ENCODE results near the gene REN. TPM values are rescaled to one million over a fixed set of nuclear protein-coding genes. Genes with fewer than 3 reads are reported as not detected.

Gene REN
- not detected for total RNA-seq
- polyA plus RNA-seq = not detected
- long read RNA-seq, donor 1 = 0 reads
- long read RNA-seq, donor 2, partial matches to known transcripts = 0 of 1 reads
- long read RNA-seq, donor 2, other reads (novel, unspliced or antisense) = 1 of 1 reads
- long read RNA-seq, donor 3 = 0 reads

DNA sequence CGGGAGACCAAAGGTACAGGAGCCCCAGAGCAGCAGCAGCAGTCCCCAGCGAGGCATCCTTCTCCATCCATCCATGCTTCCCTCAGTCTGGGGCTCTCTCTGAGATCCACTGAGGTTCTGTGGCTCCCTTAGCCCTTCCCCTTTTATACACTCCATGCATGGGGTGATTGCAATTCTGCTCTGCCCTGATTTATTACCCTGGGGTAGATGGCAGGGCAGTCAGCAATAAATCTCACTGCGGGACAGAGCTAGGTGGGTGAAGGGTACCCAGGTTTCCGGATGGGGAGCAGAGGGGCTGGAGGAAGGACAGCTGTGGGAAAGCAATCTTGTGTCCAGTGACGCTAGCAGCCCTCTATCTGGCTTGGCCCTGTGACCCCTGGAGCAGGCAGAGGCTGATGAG, at the start of gene REN:
REN (minus strand) TSS at position 119 of the 400 bp plus-strand sequence; CDS start at position 75, 44 bp downstream.
- 65 to 76% (median 74%) methylated on average over 5 of the region's 5 CpGs for WGBS, 4 donors
- peaks cover 0 to 23% (median 14%) of the 10 kb centered on the region in 12 donors for H3K9me3 ChIP-seq
- ATAC-seq (no peak), DNase-seq (no peak)
- peaks cover 0 to 8% (median 0%) of the 10 kb centered on the region in 9 donors for H3K27me3 ChIP-seq
- no peak within 1 kb of the TSS for H3K4me3 ChIP-seq
- TF ChIP-seq, protein P1, sequence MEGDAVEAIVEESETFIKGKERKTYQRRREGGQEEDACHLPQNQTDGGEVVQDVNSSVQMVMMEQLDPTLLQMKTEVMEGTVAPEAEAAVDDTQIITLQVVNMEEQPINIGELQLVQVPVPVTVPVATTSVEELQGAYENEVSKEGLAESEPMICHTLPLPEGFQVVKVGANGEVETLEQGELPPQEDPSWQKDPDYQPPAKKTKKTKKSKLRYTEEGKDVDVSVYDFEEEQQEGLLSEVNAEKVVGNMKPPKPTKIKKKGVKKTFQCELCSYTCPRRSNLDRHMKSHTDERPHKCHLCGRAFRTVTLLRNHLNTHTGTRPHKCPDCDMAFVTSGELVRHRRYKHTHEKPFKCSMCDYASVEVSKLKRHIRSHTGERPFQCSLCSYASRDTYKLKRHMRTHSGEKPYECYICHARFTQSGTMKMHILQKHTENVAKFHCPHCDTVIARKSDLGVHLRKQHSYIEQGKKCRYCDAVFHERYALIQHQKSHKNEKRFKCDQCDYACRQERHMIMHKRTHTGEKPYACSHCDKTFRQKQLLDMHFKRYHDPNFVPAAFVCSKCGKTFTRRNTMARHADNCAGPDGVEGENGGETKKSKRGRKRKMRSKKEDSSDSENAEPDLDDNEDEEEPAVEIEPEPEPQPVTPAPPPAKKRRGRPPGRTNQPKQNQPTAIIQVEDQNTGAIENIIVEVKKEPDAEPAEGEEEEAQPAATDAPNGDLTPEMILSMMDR (IDR thresholded peaks at IDR 0.05) = no peak
- TF ChIP-seq POLR2A (IDR thresholded peaks at IDR 0.05) = no peak
- H3K27ac ChIP-seq = no peak within 1 kb of the TSS
- intact Hi-C loops (cut with DNase I) = loop anchor here in 3 of 10 donors (10.0 kb wide), 2 partner anchors 229 to 339 kb away; no protein-coding TSS in a partner anchor
- H3K36me3 ChIP-seq = no peaks in the 10 kb centered on the region
- no peaks in the 10 kb centered on the region for H3K4me1 ChIP-seq

DNA sequence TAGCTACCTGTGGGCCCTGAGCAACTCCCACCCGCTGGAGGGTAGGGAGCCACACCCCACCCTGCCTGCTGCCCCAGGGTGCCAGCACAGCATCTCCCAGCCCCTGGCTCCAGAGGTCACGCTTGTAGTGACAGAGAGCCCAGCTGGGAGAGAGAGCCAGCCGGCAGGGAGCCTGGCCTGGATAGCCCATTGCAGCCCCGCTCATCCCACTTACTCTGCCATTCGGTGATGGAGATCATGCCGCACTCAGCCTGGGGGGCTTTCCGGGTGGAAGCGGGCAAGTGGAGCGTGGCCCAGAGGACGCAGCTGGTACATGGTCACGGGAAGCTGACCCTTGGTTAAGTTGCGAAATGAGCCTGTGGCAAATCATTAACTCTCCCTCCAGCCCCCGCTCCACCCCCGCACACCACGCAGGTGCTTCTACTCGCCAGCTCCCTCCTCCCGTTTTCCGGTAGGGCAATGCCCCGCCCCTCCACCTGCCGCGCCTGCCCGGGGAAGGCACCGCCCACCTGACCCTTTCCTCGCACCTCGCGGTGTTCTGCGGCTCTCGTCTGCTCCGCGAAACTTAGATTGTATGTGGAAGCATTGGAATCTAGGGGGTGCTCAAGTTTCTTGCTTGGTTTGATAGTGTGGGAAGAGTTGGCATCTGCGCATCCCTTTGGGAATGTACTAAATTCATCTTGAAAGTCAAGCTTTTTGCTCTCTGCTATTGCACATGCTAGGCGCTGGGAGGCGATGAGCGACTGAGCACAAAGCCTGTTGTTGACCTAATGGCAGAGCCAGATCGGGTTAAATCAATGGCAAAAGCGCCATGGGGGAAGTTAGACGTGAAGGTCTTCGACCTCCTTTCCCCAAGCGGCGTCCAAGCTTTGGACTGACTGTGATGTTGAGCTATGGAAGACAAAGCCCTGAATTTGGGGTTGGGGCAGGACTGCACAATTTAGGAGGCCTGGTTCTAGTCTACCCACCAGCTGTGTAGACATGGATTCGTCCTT, 47.8 kb upstream of the REN start, which contains the start of gene GOLT1A:
GOLT1A (minus strand) TSS at position 321 of the 995 bp plus-strand sequence; CDS start at position 239, 82 bp downstream.
- Histone ChIP-seq H3K4me3 (peak within 1 kb of the TSS in 9 of 12 donors; percentile 9 to 40 (median 23)), H3K27ac (no peak within 1 kb of the TSS), H3K9me3 (no peaks in the 10 kb centered on the region), H3K27me3 (peaks cover 0 to 8% (median 0%) of the 10 kb centered on the region in 9 donors), H3K36me3 (no peaks in the 10 kb centered on the region), H3K4me1 (peaks cover 0 to 11% (median 8%) of the 10 kb centered on the region in 12 donors)
- DNase-seq (peak; percentile 49 to 74 (median 56)), ATAC-seq (peak; percentile 49 to 85 (median 76))
- WGBS, 4 donors = 12 to 22% (median 13%) methylated on average over 26 to 41 of the region's 41 CpGs
- intact Hi-C loops (cut with DNase I) = loop anchor here (1.0 to 5.0 kb wide), 3 partner anchors 148 to 149 kb away; no protein-coding TSS in a partner anchor
- no peak for TF ChIP-seq POLR2A (IDR thresholded peaks at IDR 0.05)
- TF ChIP-seq, protein P1 (IDR thresholded peaks at IDR 0.05) = peak; percentile 47 to 84 (median 72)

DNA sequence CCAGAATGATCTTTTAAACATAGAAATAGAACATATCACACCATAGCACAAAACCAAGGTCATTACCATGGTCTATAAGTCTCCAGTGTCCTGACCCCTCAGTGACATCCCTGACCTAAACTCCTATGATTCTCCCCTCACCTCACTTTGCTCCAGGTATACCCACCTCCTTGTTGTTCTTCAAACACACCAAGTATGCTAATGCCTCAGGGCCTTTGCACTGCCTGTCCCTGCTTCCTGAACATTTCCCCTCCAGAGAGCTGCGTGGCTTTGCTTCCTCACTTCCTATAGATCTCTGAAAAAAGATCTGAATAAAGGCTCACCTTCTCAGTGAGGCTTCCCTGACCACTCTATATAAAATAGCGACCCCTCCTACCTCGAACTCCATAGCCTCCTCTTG, 46.6 kb upstream of the REN start:
- no peaks in the 10 kb centered on the region for H3K9me3 ChIP-seq
- no peak overlapping the region for H3K27ac ChIP-seq
- DNase-seq (no peak), ATAC-seq (no peak)
- no peaks in the 10 kb centered on the region for H3K36me3 ChIP-seq
- no peak for TF ChIP-seq POLR2A (IDR thresholded peaks at IDR 0.05)
- TF ChIP-seq, protein P1 (IDR thresholded peaks at IDR 0.05) = no peak
- WGBS, 4 donors = 91 to 95% (median 93%) methylated on average over 3 of the region's 3 CpGs
- H3K27me3 ChIP-seq = peaks cover 0 to 8% (median 0%) of the 10 kb centered on the region in 9 donors
- H3K4me1 ChIP-seq = peaks cover 0 to 11% (median 8%) of the 10 kb centered on the region in 12 donors
- intact Hi-C loops (cut with DNase I) = loop anchor here in 1 of 10 donors (5.0 kb wide), 1 partner anchor 150 kb away; no protein-coding TSS in a partner anchor
- no peak overlapping the region for H3K4me3 ChIP-seq

Measured in heart left ventricle (tissue), 16 donors.